Activated CD4-positive, alpha-beta T cell treated with anti-CD3 and anti-CD28 coated beads, Interleukin-2, amount 10 ng/mL, durations not matched to agents 7 days and 5 days (primary cell): Measurements from ENCODE around the gene DRD1. TPM values are rescaled to one million over a fixed set of nuclear protein-coding genes. Genes with fewer than 3 reads are reported as not detected.

ENCODE experiments used
- CTCF ChIA-PET: fragments of 350-600 bp; sonication (Branson Sonifier 250); formaldehyde crosslinking; loops from one replicate; lab custom pipeline; 2021; ENCODE audit warnings: antibody characterized with exemption; lab: Charles Lee
- POLR2A ChIA-PET: fragments of 350-600 bp; sonication (Branson Sonifier 250); formaldehyde crosslinking; loops from one replicate; lab custom pipeline; 2021; ENCODE audit warnings: antibody characterized with exemption; lab: Charles Lee
- DNase-seq: peaks from one replicate; pipeline ENCODE4 v3.0.0-alpha.2; 2020
- H3K27ac Mint-ChIP-seq: one replicate; pipeline ENCODE4 v1.8.0; 2021; ENCODE audit warnings: mild to moderate bottlenecking, moderate library complexity, mixed read lengths
- H3K27me3 Mint-ChIP-seq: one replicate; pipeline ENCODE4 v1.8.0; 2021; ENCODE audit warnings: mixed read lengths
- H3K36me3 Mint-ChIP-seq: one replicate; pipeline ENCODE4 v1.8.0; 2021; ENCODE audit warnings: low read depth, mixed read lengths
- H3K4me1 Mint-ChIP-seq: one replicate; pipeline ENCODE4 v1.8.0; 2021; ENCODE audit warnings: mixed read lengths
- H3K4me3 Mint-ChIP-seq: one replicate; pipeline ENCODE4 v1.8.0; 2021; ENCODE audit warnings: mild to moderate bottlenecking, moderate library complexity, mixed read lengths
- H3K9me3 Mint-ChIP-seq: one replicate; pipeline ENCODE4 v1.8.0; 2021; ENCODE audit warnings: mixed read lengths
- total RNA-seq, 2 experiments: library from RNA; stranded (reverse); gene quantifications; one replicate each; pipeline ENCODE4 v1.2.3, GENCODE V29; 2021

DRD1 gene
- total RNA-seq = not detected

DNA sequence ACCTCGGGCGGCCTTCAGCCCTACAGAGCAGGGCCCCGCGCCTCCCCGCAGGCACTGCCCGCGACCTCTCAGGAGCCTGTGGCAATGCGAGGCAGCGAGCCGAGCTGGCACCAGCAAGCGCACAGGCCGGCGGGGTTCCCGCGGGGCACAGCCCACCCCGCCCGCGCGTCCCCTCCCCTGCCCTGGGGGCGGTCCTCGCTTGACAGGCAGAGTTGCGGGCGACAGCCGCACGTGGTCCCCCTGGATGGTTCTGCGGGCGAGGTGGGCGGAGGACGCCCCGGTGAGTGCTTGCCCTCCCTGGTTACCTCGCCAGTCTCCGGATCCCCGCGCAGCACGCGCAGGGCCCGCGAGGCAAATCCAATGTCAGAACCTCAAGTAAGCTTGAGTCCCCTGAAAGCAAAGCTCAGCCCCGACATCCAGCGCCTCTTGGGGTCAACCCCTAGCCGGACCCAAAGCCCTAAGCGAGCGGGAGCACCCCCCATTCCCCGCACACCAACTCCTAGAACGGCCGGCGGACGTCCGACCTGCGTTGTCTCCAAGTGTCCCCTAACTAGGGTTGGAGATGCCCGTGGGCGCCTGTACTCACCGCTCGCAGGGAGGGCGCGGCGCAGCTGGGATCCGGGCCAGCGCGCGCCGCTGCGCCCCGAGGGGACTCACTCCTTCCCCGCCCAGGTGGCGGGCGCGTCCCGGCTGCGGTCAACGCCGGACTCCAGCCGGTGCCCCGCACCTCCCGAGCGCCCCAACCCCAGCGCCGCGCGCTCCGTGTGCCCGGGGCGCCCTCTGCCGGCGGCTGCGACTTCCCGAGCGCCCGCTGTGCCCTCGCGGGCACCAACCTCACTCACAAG is at the start of gene DRD1:
Gene DRD1 (minus strand): TSS at position 123 of the 845 bp plus-strand sequence. CDS start 1,083 bp downstream, outside the sequence.
- Mint-ChIP-seq H3K27me3 (peaks cover 78% of the 10 kb centered on the region), H3K4me3 (no peak within 1 kb of the TSS), H3K27ac (no peak within 1 kb of the TSS), H3K4me1 (peaks cover 6% of the 10 kb centered on the region), H3K9me3 (no peaks in the 10 kb centered on the region), H3K36me3 (no peaks in the 10 kb centered on the region)
- ChIA-PET CTCF (interaction anchor here (0.9 to 1.6 kb wide), 3 partner anchors 8 to 498 kb away, joined by 3 to 5 read pairs (median 3); no protein-coding TSS in a partner anchor), POLR2A (no interaction called here)
- peak; percentile 33 for DNase-seq

DNA sequence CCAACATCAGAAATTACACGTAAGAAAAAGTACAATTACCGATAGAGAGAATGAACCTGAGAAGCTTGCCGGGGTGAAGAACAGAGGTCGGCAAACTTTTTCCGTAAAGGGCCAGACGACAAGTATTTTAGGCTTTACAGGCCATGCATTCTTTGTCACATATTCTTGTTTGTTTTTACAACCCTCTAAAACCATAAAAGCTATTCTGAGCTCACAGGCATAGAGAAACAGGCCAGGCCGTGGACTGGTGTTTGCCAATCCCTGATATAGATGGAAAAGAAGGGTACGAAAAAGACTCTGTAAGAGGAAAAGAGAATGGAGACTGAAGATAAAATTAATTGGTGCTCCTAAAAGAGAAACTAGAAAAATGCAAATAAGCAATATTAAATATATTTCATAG is 49.7 kb upstream of the DRD1 start:
- no peak for DNase-seq
- Mint-ChIP-seq H3K9me3 (no peaks in the 10 kb centered on the region), H3K4me3 (no peak overlapping the region), H3K36me3 (peaks cover 57% of the 10 kb centered on the region), H3K27me3 (no peaks in the 10 kb centered on the region), H3K27ac (no peak overlapping the region), H3K4me1 (peaks cover 41% of the 10 kb centered on the region)
- ChIA-PET CTCF (interaction anchor here (1.2 to 1.3 kb wide), 4 partner anchors 13 to 40 kb away, joined by 3 to 5 read pairs (median 4); no protein-coding TSS in a partner anchor), POLR2A (no interaction called here)

DNA sequence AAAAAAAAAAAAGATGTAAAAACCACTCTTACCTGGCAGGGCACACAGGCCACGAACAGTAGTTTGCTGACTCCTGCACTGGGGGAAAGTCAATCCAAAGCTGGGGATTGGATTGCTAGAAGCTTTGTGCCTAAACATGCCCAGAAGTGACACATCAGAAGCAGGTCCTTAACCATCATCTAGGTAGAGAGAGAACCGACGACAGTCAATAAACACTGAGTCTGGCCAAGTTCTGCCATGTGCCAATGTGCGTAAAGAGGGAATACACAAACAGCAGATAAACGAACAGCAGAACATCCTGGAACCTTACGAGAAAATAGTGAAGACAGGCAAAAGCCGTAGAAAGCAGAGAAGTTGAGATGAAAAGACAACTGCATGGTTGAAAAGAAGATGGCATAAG is 49.3 kb upstream of the DRD1 start:
- no peaks in the 10 kb centered on the region for H3K27me3 Mint-ChIP-seq
- peaks cover 59% of the 10 kb centered on the region for H3K36me3 Mint-ChIP-seq
- CTCF ChIA-PET = interaction anchor here (1.2 to 1.3 kb wide), 3 partner anchors 13 to 41 kb away, joined by 3 to 5 read pairs (median 4); no protein-coding TSS in a partner anchor
- peaks cover 43% of the 10 kb centered on the region for H3K4me1 Mint-ChIP-seq
- no peaks in the 10 kb centered on the region for H3K9me3 Mint-ChIP-seq
- POLR2A ChIA-PET = no interaction called here
- H3K27ac Mint-ChIP-seq = no peak overlapping the region
- no peak for DNase-seq
- no peak overlapping the region for H3K4me3 Mint-ChIP-seq

DNA sequence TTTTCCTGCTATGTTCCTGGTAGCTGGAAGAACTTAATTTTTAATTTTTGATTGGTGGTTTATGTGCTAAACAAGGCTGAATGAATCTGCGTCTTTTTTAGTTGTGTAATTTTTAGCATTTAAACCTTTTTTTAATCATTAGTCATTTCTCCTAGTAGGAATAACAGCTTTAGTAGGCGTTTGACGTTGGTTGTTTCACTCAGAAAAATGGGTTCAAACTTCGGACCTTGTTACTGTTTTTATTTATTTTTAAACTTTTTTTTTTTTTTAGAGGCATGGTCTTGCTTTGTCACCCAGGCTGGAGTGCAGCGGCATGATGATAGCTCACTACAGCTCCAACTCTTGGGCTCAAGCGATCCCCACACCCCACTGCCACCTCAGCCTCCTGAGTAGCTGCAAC is 47.2 kb upstream of the DRD1 start:
- no peak for DNase-seq
- ChIA-PET POLR2A (no interaction called here), CTCF (interaction anchor here (0.6 to 2.6 kb wide), 4 partner anchors 11 to 204 kb away, joined by 3 to 10 read pairs (median 4); no protein-coding TSS in a partner anchor)
- Mint-ChIP-seq H3K4me1 (peaks cover 53% of the 10 kb centered on the region), H3K27me3 (no peaks in the 10 kb centered on the region), H3K4me3 (no peak overlapping the region), H3K36me3 (peaks cover 60% of the 10 kb centered on the region), H3K27ac (no peak overlapping the region), H3K9me3 (no peaks in the 10 kb centered on the region)

DNA sequence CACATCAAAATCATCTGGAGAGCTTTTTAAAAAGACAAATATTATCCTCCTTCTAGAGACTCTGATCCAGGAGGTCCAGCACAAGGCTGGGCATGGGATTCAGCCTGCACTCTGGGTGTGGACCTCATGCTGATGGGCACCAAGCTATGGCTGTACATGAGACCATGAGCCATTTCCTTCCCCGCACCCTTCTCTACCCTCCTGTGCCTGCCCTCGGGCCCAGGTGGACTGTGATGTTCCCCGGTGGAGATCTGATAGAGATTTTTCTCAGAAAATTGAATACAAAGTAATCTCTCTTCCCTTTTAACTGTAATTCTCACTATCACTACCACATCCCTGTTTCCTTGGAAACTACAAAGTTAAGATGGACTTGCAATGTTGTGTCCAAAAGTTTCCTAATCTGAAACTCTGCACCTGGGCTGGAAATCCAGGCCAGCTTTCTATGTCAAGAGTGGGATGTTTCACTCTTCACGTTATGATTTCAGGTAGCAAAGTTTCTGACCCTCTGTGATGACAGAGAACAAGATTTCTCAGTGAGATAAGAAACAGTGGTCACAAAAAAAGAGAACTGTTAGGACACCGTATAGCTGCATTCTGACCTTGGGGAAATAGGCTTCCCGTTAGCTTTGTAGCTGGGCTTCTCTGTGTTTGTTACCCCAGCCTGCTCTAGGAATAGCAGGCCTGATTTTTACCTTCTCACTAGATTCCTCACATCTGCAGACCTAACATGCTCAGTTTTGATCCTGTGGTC is 45.9 kb upstream of the DRD1 start:
- peak overlapping the region; percentile 69 for H3K27ac Mint-ChIP-seq
- no peak overlapping the region for H3K4me3 Mint-ChIP-seq
- ChIA-PET POLR2A (no interaction called here), CTCF (interaction anchor here (1.1 to 2.6 kb wide), 2 partner anchors 9 to 10 kb away, joined by 5 to 10 read pairs; no protein-coding TSS in a partner anchor)
- H3K9me3 Mint-ChIP-seq = no peaks in the 10 kb centered on the region
- no peak for DNase-seq
- peaks cover 67% of the 10 kb centered on the region for H3K36me3 Mint-ChIP-seq
- peaks cover 63% of the 10 kb centered on the region for H3K4me1 Mint-ChIP-seq
- H3K27me3 Mint-ChIP-seq = no peaks in the 10 kb centered on the region

DNA sequence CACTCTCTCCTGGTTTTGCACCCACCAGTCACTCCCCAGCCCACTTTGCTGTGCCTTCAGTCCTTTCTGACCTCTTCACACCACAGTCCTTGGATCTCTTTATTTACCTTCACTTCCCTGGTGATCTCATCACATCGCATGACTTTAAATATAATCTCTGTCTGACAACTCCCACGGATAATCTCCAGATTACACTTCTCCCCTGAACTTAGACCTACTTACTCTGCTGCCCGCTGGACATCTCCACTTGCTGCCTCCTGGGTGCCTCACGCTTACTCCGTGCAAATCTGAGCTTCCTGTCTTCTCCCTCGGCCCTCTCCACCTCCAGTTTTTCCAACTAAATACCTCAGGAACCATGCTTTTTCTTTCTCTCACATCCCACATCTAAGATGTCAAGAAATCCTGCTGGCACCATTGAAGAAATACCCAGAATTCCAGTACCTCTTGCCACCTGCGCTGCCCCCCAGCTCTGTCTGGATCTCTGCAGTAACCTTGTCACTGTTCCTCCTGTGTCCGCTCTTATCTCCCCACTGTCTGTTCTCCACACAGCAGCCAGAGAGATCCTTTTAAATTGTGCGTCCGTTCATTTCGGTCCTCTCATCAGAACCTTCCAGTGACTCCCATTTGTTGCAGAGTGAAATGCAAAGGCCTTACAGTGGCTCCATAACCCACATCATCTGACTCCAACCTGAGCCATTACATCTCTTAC is 43.7 kb upstream of the DRD1 start:
- CTCF ChIA-PET = interaction anchor here (0.7 to 1.2 kb wide), 3 partner anchors 9 to 47 kb away, joined by 3 to 4 read pairs (median 3); partner anchors contain the start of gene SFXN1
- H3K36me3 Mint-ChIP-seq = peaks cover 71% of the 10 kb centered on the region
- H3K27me3 Mint-ChIP-seq = no peaks in the 10 kb centered on the region
- H3K4me3 Mint-ChIP-seq = no peak overlapping the region
- DNase-seq = no peak
- H3K4me1 Mint-ChIP-seq = peaks cover 74% of the 10 kb centered on the region
- peak overlapping the region; percentile 65 for H3K27ac Mint-ChIP-seq
- no peaks in the 10 kb centered on the region for H3K9me3 Mint-ChIP-seq
- POLR2A ChIA-PET = no interaction called here

DNA sequence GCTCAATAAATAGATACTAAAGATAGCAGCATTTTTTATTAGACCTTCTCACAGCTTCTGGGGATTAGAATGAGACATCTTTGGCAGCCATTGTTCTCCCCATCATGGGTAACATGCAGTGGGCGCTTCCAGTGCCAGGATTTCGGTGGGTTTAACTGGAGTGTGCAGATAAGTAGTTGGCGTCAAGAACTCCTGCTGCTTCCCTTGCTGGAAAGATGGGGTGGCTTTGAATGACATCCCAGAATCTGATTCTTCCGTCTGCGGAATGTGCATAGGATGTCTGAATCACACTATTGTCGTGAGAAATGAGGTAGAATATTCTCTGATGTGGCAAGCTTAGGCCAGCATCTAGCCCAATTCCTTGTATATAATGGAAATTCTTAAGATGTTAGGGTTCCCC is 41.6 kb upstream of the DRD1 start:
- H3K27me3 Mint-ChIP-seq = no peaks in the 10 kb centered on the region
- H3K36me3 Mint-ChIP-seq = peaks cover 79% of the 10 kb centered on the region
- H3K4me3 Mint-ChIP-seq = no peak overlapping the region
- ChIA-PET CTCF (interaction anchor here (0.7 kb wide), 1 partner anchor 18 kb away, joined by 3 read pairs; no protein-coding TSS in a partner anchor), POLR2A (no interaction called here)
- no peak for DNase-seq
- H3K4me1 Mint-ChIP-seq = peaks cover 86% of the 10 kb centered on the region
- H3K27ac Mint-ChIP-seq = no peak overlapping the region
- no peaks in the 10 kb centered on the region for H3K9me3 Mint-ChIP-seq

DNA sequence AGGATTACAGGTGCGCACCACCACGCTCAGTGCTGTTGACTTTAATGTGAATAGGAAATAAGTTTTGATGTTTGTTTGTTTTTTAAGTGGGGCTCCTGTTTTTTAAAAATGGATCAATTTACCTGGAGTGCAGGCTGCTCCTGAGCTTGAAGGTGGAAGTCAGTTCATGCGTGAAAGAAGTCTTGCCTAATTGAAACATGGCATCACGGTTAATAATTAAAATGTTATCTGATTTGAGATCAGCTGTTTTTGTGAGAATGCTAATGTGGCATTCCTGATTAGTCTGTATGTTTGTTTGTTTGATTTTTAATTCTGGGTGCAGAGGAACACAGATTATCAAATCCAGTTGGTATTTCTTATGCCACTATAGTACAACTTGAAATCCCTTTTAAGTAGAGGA is 40.8 kb upstream of the DRD1 start:
- H3K9me3 Mint-ChIP-seq = no peaks in the 10 kb centered on the region
- CTCF ChIA-PET = interaction anchor here (0.6 to 0.7 kb wide), 2 partner anchors 15 to 17 kb away, joined by 3 read pairs; no protein-coding TSS in a partner anchor
- no peak overlapping the region for H3K4me3 Mint-ChIP-seq
- no peak for DNase-seq
- POLR2A ChIA-PET = no interaction called here
- peaks cover 86% of the 10 kb centered on the region for H3K4me1 Mint-ChIP-seq
- peak overlapping the region; percentile 63 for H3K27ac Mint-ChIP-seq
- no peaks in the 10 kb centered on the region for H3K27me3 Mint-ChIP-seq
- peaks cover 80% of the 10 kb centered on the region for H3K36me3 Mint-ChIP-seq

DNA sequence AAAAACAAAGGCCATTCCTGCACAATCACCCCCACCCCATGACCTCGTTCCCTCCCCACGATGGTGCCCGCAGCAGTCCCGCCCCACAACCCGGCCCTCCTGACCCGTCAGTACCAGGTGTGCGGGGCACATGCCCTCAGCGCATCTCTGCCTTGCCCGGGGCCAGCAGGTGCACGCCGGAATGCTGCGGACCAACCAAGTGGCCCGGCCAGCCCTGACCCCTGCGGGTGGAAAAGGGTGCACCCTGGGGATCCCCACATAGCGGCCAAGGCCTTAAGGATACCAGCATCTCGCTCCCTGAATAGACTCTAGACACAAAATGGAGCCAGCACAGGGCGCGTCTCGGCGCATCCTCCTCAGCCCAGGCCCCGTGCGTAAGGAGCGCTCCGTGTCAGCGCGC is 40.3 kb upstream of the DRD1 start:
- H3K27me3 Mint-ChIP-seq = no peaks in the 10 kb centered on the region
- H3K4me3 Mint-ChIP-seq = no peak overlapping the region
- H3K27ac Mint-ChIP-seq = no peak overlapping the region
- H3K36me3 Mint-ChIP-seq = peaks cover 82% of the 10 kb centered on the region
- POLR2A ChIA-PET = no interaction called here
- CTCF ChIA-PET = interaction anchor here (0.6 kb wide), 1 partner anchor 16 kb away, joined by 3 read pairs; no protein-coding TSS in a partner anchor
- H3K9me3 Mint-ChIP-seq = no peaks in the 10 kb centered on the region
- peaks cover 85% of the 10 kb centered on the region for H3K4me1 Mint-ChIP-seq
- DNase-seq = no peak

DNA sequence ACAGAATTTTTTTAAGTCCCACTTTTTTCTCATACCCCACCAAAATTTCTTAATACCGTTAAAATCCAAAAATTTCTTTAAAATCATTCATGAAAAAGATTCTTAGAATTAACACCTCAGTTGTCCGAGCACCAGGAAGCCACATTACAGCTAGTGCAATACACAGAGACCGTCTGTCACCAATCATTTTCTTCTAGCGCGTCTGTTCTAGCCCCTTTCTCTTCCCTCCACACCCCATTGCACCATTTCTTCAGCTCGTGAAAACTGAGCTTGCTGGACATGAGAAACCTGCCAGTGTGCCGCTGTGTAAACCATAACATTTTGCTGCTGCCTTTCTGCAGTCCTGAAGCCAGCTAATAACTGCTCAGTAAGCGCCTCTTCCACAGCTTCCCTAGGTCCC is 39.4 kb upstream of the DRD1 start:
- H3K4me3 Mint-ChIP-seq = no peak overlapping the region

DNA sequence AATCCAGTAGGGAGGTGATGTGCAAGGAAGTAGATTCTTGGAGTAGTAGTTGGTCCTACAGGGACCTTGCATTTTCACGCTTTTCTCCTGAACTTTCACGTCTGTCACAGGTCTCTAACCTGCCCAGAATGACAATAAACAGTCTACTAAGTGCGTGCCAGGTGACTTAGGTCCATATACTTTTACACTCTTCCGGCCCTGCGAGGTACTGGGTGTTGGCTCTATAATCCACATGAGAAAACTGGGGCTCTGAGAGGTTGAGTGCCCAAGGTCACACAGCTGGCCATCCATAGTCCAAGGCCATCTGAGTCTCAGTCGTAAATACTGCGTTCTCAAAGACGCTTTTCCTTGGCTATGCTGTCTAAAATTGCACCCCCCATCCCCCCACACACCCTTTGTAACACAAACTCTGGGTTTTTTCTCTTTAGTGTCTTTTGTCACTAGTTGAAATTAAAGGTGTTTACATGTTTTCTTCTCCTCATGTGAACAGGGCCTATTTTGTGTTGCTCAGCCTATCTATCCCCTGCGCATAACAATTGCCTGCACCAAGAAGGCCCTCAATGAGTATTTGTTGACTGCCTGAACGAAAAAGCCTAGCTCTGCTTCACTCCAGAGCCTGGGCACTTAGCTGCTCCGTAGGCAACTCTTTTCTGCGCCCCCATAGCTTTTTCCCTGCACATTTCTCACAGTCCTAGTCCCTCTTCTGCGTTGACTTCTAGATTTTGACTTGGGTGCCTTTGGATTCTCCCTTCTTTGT is 35.3 kb upstream of the DRD1 start:
- DNase-seq = no peak
- H3K4me1 Mint-ChIP-seq = peaks cover 50% of the 10 kb centered on the region
- ChIA-PET POLR2A (no interaction called here), CTCF (interaction anchor here (0.6 to 1.4 kb wide), 3 partner anchors 11 to 47 kb away, joined by 3 to 10 read pairs (median 4); no protein-coding TSS in a partner anchor)
- H3K27me3 Mint-ChIP-seq = peaks cover 15% of the 10 kb centered on the region
- peak overlapping the region; percentile 93 for H3K27ac Mint-ChIP-seq
- H3K9me3 Mint-ChIP-seq = no peaks in the 10 kb centered on the region
- H3K36me3 Mint-ChIP-seq = peaks cover 48% of the 10 kb centered on the region
- H3K4me3 Mint-ChIP-seq = peak overlapping the region; percentile 88

More for the DNA sequence above, 39.4 kb upstream of the DRD1 start:
- Mint-ChIP-seq H3K36me3 (peaks cover 78% of the 10 kb centered on the region), H3K4me1 (peaks cover 77% of the 10 kb centered on the region), H3K27me3 (no peaks in the 10 kb centered on the region), H3K9me3 (no peaks in the 10 kb centered on the region), H3K27ac (peak overlapping the region; percentile 19)
- no peak for DNase-seq
- POLR2A ChIA-PET = no interaction called here
- CTCF ChIA-PET = no interaction called here
